Measurements from ENCODE around the gene AMDHD1.

DNA sequence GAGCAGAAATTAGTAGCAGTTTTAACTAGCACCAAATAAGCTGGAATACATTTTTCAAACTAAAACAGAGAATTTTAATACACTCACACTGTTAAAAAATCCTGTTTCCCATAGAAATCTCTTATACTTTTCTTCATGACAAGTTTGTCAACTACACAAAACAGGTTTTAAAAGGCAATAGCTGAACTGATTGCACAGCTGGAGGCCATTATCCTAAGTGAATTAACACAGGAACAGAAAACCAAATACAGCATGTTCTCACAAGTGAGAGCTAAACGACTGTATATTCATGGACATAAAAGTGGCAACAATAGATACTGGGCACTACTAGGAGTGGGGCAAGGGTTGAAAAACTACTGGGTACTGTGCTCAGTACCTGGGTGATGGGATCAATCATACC is 64.6 kb downstream of the AMDHD1 start:
- TF ChIP-seq, protein P1, sequence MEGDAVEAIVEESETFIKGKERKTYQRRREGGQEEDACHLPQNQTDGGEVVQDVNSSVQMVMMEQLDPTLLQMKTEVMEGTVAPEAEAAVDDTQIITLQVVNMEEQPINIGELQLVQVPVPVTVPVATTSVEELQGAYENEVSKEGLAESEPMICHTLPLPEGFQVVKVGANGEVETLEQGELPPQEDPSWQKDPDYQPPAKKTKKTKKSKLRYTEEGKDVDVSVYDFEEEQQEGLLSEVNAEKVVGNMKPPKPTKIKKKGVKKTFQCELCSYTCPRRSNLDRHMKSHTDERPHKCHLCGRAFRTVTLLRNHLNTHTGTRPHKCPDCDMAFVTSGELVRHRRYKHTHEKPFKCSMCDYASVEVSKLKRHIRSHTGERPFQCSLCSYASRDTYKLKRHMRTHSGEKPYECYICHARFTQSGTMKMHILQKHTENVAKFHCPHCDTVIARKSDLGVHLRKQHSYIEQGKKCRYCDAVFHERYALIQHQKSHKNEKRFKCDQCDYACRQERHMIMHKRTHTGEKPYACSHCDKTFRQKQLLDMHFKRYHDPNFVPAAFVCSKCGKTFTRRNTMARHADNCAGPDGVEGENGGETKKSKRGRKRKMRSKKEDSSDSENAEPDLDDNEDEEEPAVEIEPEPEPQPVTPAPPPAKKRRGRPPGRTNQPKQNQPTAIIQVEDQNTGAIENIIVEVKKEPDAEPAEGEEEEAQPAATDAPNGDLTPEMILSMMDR (IDR thresholded peaks at IDR 0.05; ENCODE audit: insufficient read depth, low read length, poor library complexity, severe bottlenecking) = no peak
- TF ChIP-seq EZH2phosphoT487 (conservative IDR thresholded peaks at IDR 0.05; ENCODE audit: low read length) = no peak
